GM10248 (cell line): Measurements from ENCODE around the gene PCF11.

Experiments used
- CTCF ChIA-PET: fragments of 300-600 bp; sonication (Branson Sonifier 250); formaldehyde crosslinking; extraction: SDS; loops from one replicate; lab custom pipeline; 2021; ENCODE audit warnings: antibody characterized with exemption; lab: Yijun Ruan, JAX
- POLR2A ChIA-PET: fragments of 350-650 bp; sonication (Branson Sonifier 250); formaldehyde crosslinking; extraction: SDS; loops from one replicate; lab custom pipeline; 2020; ENCODE audit warnings: antibody characterized with exemption; lab: Yijun Ruan, JAX
- DNase-seq: peaks from one replicate; pipeline ENCODE4 v3.0.0; 2012; ENCODE audit errors: extremely low spot score
- CTCF ChIP-seq: IDR thresholded peaks from 2 replicates; pipeline ENCODE4 v1.5.1; 2012; ENCODE audit warnings: mild to moderate bottlenecking, low read depth; ENCODE audit errors: extremely low read depth, missing control alignments, control extremely low read depth

The PCF11 gene

GRCh38 chr11:83222499-83222898, 65.6 kb downstream of the PCF11 start:
- TF ChIP-seq CTCF, result no peak
- DNase-seq, result no peak
- CTCF ChIA-PET, result interaction anchor here (1.6 kb wide), 1 partner anchor 14 kb away, joined by 3 read pairs; no protein-coding TSS in a partner anchor
- POLR2A ChIA-PET, result no interaction called here

- TF ChIP-seq CTCF, result no peak
- no peak for DNase-seq
- ChIA-PET CTCF (interaction anchor here (1.1 to 1.7 kb wide), 4 partner anchors 12 to 24 kb away, joined by 3 to 5 read pairs (median 4); no protein-coding TSS in a partner anchor), POLR2A (no interaction called here)
These were observed 66.5 kb downstream of the PCF11 start for GRCh38 chr11:83223457-83223856.

- no peak for TF ChIP-seq CTCF
- no peak for DNase-seq
- POLR2A ChIA-PET, result no interaction called here
- CTCF ChIA-PET, result interaction anchor here (0.8 to 4.5 kb wide), 8 partner anchors 9 to 368 kb away, joined by 3 to 32 read pairs (median 4); no protein-coding TSS in a partner anchor
These were observed 78.9 kb downstream of the PCF11 start for GRCh38 chr11:83235825-83236224.
